ENCODE data around the gene NAXE.
"Not testable (repeated sequence)": the region's sequence is repeated elsewhere in the genome, so short reads cannot be mapped to it uniquely, and the experiment has no call there.

NAXE gene

DNA sequence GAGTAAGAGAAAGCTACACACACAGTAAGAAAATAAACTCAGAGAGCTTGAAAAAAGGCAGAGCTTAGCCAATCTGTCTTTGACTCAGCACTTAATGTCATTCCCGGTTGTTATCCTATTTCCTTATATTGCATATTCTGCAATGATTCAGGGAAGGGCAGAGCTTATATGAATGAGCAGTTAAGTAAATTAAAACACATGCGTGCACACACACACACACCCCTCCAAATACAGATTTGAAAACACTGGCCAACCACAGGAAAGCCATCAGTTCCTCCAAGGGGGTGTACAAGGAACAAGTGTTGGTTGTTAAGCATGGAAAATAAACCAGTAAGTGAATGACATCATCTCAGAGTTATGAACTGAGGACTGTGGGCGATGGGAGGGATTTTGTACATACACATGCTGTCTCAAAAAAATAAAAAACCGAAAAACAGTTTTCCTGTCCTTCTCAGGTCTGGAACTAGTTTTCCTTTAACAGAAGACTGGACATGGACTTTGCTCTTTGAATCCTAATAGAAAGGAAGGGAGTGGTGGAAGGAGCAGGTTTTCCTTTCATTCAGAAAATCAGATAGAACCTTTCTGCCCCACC, 20.2 kb upstream of the NAXE start:
- no peak for FAIRE-seq

DNA sequence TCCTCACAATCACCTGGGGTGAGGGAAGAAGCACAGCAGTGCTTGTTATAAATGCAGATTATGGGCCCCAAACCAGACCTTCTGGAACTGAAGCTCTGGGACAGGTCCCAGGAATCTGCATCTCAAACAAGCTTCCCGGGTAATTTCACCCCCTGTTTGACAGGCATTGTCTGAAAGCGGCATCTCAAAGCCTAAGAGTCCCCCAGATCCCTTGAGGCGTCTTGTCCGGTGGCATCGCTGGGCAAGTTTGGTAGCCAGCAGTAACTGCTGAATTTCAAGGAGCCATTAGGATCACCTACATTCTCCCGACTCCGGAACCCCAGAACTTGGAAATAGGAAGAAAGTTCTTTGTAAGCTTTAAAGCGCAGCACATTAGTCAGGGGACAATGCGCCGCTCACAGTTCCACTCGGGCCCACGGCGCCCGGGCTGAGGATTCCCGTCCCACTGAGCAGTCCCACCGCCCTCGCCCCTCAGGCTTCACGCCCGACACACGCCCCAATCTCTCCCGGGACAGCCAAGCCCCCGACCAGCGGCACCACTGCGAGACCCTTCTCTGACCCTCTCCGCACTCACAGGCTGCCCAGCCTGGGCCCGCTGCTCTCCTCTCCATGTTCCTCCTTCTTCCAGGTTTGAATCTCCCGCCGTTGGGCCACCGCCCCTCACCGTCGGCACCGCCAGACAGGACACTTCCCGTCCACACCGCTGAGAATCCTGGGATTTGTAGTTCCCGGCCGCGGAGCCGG, 19.5 kb upstream of the NAXE start, which contains the start of gene IQGAP3:
Gene IQGAP3, minus strand, starts transcription at position 647 of the 744 bp plus-strand sequence. Its CDS starts 36 bp downstream, at position 611.
- FAIRE-seq, result no peak

DNA sequence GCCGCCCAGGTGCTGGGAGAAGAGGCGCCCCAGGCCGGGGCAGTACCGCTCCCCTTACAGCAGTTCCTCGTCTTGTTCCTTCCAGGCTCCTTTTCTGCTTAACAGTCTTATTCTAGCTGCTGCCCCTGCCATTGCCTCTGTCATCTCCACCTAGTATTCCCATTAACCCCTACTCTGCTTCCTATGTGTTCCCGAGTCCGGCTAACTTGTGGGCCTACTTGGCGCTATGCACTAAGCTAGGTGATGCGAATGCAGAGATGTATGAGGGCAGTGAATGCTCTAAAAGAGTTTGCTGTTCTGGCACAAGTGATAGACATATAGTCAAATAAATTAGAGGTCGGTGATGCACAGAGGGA, 18.9 kb upstream of the NAXE start:
- FAIRE-seq, result no peak

DNA sequence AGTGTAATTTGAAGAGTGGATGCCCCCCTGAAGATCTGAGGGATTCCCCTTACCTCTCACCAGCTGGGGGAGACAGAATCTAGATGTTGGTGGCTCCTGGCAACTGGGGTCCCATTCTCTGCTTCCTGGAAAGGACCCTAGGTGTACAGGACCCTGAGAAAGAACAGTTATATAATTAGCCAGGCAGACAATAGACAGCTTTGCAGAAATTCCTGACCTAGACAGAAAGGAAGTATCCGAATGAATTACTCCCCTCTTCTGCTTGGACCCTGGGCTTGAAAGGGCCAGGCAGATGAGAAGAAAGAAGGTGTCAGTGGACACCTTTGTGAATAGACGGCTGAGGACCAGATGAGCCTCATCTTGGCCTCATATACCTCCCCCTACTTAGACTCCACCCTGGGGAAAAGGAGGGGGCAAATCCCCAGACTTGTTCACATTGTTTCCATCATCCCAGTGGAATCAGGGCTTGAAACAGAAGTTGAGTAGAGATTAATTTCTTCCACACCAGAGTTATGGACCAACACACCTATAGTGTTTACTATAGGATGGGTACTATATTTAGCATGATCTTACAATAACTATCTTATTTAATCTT, 17.4 kb upstream of the NAXE start:
- FAIRE-seq, result no peak

DNA sequence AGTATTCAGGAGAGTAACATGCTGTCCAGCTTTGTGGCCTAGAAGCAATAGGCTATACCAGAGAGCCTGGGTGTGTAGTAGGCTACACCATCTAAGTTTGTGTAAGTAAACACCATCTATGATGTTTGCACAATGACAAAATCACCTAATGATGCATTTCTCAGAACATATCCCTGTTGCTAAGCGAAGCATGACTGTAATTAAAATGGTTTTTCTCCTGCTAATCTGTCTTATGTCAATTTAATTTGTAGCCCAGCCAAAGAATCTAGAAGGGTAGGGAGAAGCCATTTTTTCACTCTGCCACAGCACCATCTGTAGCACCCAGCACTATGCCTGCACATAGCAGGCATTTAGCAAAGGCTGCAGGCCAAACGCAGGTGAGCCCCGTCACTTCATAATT, 14.0 kb upstream of the NAXE start:
- peak; percentile 98 for FAIRE-seq

DNA sequence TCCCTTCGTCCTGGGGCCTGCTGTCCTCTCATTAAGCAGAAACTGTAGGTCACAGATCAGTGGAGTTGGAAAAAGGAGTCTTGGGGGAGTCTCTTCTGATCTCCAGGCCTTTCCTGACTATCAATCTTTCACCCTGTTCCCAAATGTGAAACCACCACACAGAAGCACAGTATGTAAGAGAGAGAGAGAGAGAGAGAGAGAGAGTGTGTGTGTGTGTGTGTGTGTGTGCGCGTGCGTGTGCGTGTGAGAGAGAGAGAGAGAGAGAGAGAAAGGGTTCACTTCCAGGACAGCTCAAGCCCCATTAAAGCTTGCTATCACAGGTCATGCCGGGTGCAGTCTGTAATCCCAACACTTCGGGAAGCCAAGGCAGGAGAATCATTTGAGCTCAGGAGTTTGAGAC, 13.5 kb upstream of the NAXE start:
- no peak for FAIRE-seq

DNA sequence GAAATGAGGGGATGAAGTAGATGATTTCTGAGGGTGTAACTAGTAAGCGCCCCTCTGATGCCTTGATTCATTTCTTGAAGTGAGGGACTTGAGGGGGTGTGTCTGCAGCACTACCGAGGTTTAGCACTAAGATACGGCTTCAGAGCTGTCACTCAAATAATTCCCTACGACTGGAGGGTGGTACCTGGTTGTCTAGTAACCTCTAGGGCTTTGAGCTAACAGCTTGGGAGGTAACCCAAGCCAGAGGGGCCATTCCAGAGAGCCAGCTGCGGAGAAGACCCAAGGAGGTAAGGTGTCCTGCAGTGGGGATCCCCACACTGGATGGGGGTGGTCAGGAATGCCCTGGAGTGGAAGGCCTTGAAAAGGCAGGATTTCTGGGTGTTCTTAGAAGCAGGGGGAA, 12.1 kb upstream of the NAXE start, which contains the start of gene TTC24:
Gene TTC24, plus strand, starts transcription at position 252 of the 400 bp plus-strand sequence. CDS start 1,642 bp downstream, outside the sequence.
- no peak for FAIRE-seq

DNA sequence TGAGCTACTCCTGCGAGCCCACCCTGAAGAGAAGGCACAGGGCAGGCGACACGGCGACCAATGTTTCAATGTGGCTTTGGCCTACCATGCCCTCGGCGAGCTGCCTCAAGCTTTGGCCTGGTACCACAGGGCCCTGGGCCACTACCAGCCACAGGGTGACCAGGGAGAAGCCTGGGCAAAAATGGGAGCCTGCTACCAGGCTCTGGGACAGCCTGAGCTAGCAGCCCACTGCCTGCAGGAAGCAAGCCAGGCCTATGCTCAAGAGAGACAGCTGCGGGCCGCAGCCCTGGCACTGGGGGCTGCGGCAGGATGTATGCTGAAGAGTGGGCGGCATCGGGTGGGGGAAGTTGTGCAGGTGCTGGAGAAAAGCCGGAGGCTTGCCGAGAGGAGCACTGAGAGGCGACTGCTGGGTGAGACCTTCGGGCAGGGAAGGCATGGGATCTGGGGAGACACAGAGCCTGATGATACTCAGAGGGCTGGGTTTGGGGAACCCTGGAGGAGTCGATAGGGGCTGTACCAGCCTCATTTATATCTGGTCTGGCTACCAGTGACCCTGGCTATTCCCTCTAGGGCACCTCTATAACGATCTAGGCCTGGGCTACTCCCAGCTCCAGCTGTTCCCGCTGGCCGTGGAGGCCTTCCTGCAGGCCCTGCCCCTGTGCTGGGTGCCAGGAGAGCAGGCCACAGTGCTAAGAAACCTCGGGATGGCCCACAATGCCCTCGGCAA, 9.8 kb upstream of the NAXE start:
- FAIRE-seq, result no peak

DNA sequence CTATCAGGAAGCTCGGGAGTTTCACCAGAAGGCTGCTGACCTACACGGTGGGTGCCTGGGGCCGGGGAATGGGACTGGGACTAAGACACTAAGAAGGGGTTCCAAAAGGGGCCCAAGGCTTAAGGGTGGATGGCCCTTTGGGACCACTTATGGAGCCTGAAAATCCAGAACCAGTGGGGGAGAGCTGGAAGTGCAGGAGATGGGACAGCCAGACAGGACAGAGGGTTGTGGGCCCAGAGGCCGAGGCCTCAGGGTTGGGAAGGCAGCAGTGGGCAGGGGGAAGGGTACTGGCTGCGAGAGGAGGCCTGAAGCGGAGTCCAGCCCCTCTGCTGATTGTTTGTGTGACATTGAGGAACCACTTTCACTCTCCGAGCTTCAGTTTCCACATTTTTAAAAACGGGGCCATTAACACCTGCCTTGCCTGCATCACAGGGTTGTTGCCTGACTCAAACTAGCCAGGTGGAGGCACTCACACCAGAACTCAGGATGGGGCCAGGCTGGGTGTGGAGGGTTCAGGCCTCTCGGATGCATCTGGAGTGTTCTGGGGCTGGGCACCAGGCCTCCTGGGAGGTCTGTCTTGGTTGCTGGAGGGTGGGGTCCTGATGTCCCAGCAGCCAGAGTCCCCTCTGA, 9.1 kb upstream of the NAXE start:
- no peak for FAIRE-seq

DNA sequence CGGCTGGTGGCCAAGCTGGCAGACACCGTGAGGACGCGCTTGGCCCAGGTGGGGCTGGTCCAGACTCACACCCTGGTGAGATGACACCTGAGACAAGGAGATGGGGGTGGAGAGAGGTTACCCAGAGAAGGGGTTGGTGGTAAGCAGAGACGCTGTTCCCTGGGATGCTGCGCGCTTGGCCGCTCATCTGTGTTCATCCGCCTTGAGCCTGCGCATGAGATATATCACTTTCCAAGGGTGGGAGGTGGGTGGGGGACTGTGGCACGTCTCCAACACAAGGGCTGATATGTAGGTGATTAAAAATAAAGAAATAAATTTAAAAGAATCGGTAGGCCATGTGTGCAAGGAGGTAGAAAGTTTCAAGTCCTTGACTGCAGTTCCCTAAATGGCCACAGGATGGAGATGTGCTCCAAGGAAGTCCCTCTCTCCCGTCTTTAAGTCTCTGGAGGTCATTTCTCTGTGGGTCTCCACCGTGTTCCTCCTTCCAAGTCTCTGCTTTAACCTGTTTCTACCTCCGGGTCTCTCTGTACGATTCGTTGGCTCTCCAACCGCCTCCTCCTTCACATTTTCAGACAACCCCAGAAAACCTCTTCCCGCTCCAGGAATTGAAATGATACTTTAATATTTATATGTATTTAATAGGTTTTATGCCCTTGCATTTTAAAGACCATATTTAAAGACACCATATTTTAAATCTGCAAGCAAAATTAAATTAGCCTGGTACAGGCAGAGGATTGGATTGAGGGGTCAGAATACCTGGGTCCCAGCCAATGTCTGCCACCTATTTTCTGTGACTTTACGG, 7.6 kb upstream of the NAXE start:
- FAIRE-seq, result no peak

DNA sequence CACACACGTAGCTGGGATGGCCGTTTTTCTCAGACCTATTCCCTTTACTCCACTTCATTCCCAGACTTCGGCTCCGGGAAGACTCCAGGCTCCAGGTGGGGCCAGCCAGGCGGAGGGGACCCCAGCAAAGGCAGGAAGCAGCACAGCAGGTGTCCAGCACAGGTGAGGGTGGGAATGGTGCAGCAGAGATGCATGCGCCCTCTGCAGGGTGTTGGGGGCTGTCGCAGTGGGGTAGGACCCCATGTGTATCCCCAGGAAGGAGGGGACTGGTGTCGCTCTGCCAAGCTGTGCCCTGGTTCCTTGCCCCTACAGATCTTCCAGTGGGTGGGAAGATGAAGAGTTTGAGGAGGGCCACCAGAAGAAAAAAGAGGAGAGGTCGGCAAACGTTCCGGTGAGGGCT, 6.8 kb upstream of the NAXE start:
- FAIRE-seq, result no peak

DNA sequence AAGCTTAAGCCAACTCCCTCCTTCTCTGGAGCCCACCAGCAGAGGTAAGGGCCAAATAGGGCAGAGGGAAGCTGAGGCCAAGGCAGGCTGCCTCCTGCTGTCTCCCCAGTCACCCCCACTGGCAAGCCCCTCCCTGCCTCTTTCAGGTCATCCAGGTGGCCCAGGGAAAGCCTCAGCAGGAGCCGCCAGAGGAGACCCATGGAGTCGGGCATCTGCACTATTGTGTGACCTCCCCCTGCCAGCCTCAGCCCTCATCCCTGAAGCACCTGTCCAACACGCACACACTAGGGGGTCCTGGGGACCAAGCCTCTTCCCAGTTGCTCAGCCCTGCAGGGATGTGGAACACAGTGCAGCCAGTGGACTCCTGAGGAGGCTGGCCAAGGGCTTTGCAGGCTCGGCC, 5.3 kb upstream of the NAXE start:
- FAIRE-seq, result no peak

DNA sequence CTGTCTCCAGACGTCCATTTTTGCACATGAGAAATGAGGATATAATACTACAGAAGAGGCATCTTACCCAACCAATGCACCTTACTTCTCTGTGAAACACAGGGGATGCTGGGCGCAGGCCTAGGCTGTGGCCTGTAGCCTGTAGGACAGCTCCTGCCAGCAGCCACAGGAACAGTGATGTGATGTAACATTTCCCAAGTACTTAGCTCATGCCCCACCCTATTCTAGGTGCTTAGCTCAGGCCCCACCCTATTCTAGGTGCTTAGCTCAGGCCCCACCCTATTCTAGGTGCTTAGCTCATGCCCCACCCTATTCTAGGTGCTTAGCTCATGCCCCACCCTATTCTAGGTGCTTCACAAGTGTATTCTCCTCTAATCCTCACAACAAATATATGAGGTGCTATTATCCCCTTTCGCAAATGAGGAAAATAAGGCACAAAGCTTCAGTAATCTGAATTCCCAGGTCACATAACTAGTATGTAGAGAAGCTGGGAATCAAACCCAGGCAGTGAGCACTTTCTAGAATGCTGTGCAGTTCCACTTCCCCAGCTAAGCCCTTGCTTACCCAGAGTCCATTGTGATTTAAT, 4.6 kb upstream of the NAXE start:
- no peak for FAIRE-seq

DNA sequence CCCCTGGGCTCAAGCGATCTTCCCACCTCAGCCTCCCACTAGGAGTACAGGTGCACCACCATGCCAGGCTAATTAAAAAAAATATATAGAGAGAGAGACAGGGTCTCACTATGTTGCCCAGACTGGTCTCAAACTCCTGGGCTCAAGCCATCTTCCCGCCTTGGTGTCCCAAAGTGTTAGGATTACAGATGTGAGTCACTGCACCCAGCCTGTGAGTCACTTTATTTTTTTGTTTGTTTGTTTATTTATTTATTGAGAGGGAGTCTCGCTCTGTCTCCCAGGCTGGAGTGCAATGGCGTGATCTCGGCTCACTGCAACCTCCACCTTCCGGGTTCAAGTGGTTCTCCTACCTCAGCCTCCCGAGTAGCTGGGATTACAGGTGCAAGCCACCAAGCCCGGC, 3.6 kb upstream of the NAXE start:
- not testable (repeated sequence) for FAIRE-seq

DNA sequence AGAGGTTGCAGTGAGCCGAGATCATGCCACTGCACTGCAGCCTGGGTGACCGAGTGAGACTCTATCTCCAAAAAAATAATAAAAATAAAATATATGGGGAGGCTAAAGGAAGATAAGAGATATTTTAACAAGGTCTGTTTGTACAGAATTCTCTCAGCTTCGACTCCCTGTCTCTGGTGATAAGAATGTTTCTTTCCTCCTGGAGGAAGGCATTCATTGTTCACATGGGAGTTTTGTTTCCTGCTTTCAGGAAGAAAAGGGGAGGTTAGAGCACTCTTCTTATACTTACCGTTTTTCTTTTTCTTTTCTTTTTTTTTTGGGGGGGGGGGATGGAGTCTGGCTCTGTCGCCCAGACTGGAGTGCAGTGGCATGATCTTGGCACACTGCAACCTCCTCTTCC, 2.0 kb upstream of the NAXE start:
- FAIRE-seq, result no peak

DNA sequence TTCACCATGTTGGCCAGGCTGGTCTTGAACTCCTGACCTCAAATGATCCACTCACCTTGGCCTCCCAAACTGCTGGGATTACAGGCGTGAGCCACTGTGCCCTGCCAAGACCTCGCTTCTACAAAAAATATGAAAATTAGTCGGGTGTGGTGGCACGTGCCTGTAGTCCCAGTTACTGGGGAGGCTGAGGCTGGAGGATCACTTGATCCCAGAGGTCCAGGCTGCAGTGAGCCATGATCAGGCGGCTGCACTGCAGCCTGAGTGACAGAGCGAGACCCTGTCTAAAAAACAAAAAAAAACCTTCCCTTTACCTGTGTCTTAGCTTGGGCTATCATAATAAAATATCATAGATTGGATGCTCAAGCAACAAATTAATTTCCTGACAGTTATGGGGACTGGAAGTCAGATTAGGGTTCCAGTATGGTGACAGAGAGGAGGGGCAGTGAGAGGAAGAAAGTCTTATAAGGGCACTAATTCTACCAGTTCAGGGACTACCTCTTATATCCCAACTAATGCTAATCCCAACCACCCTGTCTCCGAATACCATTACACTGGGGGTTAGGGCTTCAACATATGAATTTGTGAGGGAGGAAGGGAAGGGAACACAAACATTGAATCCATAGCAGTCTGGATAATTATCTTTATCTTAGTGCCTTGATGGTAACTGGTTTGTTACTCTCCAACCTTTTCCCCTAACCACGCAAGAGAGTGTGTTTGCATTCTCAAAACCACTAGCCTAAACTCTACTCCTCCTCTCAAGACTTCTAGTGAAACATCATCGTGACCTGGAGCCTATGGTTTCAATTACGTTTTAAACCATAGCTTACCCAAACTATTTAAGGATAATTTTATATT, 1.0 kb upstream of the NAXE start:
- no peak for FAIRE-seq

DNA sequence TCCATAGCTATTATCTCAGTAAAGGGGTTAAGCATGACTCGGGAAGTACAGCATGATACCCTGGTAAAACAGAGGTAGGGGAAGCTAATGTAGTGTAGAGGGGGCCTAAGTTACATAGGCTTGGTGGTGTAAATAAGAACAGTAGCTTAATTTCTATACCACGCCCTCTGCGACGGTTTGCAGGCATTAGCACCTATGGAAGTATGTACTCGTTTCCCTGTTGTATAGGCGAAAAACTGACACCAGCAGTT, 470 bp upstream of the NAXE start:
- no peak for FAIRE-seq

DNA sequence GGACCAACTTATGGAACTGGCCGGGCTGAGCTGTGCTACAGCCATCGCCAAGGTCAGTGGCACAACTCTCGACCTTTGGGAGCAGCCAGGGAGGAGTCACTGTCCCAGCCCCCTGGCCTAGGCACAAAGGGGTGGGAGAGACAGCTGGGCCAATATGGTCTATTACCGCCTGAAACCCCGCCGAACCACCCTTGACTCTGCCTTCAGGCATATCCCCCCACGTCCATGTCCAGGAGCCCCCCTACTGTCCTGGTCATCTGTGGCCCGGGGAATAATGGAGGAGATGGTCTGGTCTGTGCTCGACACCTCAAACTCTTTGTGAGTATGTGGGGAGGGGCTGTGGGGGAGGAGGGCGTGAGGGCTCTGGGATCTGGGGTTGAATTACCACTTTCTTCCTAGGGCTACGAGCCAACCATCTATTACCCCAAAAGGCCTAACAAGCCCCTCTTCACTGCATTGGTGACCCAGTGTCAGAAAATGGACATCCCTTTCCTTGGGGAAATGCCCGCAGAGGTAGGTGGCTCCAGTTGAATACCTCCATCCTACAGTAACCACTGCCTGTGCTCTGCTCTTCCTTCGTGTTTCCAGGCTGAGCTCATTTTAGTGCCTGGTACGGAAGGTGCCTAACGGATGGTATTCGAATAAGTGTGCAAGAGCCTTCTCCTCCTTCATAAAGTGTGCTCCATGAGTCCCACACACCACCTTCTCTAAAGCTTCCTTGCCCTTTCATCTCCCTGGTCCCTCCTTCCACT, 758 bp downstream of the NAXE start:
- no peak for FAIRE-seq

DNA sequence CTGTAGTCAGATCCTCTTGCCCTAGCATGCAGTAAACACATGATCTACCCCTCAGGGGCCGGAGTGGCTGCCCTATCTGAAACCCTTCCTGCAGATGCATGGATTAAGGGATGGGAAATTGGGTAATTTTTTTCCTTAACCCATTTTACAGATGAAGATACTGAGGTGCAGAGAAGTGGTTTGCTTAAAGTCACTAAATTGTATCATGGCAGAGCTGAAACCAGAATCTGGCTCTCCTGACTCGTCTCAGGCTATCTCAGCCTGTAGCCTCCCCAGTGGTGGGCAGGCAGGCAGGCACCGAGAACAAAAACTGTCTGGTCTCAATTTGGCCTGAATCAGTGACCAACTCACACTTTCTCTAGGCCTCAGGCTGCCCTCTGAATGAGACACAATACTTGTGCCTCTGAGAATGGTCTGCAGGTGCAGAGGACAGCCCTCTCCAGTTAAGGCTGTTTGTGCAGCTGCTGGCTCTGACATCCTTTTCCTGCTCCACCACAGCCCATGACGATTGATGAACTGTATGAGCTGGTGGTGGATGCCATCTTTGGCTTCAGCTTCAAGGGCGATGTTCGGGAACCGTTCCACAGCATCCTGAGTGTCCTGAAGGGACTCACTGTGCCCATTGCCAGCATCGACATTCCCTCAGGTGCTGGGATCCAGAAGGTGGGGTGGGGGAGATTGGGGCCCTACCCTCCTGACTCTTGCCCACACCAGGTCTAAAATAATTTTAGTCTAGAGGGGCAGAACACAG, 1.5 kb downstream of the NAXE start:
- no peak for FAIRE-seq

DNA sequence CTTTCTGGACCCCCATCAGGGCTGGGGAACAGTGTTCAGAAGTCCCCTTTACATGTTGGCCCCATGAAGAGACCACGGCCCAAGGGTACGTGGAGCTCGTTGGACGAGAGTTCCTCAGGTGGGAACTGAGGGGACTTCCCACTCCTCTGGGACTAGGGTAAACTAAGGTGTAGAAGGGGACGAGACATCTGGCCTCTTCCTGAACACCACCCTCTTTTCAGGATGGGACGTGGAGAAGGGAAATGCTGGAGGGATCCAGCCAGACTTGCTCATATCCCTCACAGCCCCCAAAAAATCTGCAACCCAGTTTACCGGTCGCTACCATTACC, 2.0 kb downstream of the NAXE start:
- no peak for FAIRE-seq

Measured in islet of Langerhans (tissue), 1 donor.